Epidermal melanocyte (primary cell): Measurements from ENCODE around the gene HS2ST1.
"Not testable (repeated sequence)": the region's sequence is repeated elsewhere in the genome, so short reads cannot be mapped to it uniquely, and the experiment has no call there.

ENCODE experiments used
- DNase-seq: peaks from one replicate; pipeline ENCODE4 v3.0.0; 2011; ENCODE audit warnings: low spot score; ENCODE audit not compliant: insufficient read length

The HS2ST1 gene

DNA sequence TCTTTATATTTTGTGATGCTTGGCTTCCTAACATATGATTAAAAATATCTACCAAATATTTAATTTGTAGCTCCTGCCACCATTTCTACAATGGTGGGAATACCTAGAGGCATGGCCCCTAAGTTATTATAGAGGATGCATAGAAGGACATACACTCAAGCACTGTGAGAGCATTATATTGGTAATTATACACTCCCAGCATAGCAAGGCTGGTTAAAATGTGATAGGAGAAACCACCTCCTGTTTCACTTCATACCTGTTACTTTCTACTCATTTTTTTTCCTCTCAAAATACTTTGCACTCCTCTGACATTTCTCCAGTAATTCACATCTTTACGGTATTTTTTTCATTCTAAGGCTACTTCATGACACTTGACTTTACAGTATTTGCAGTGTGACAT is 92.9 kb downstream of the HS2ST1 start:
- DNase-seq, result no peak

DNA sequence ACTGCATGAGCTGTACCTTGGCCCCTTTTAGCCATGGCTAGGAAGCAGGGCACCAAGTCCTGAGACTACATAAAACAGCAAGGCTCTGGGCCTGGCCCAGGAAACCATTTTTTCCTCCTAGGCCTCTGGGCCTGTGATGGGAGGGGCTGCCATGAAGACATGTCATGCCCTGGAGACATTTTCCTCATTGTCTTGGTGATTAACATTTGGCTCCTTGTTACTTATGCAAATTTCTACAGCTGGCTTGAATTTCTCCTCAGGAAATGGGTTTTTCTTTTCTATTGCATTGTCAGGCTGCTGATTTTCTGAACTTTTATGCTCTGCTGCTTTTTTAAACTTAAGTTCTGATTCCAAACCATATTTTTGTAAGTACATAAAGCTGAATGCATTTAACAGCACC is 99.0 kb downstream of the HS2ST1 start:
- DNase-seq, result not testable (repeated sequence)

DNA sequence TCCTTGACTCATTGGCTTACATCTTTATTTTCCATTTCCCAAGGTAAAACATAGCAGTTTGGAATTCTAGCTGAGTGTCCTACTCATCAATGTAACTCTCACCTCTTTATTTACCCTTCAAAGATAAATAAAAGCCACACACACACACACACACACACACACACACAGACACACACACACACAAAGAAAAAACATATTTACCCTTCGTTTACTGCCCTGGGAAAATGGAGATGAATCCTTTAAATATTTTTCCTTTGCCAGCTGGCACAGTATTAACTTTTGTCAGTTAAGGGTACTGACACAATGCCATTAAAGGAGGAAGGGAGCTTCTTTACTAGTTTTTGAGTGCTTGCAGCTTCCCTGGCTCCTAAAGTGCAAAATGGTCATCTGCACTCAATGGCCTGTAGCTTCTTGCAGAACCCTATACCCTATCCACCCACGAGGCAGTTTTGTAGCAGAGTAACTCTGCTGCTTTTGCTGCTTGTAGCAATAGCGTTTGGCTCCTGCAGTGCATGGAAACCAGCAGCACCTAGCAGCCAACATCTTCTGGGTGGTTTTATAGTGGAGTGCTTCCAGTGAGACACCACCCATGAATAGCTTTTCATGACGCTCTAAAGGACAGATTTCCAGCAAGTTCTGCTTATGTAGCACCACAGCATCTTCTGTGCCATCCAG is 103.7 kb downstream of the HS2ST1 start:
- no peak for DNase-seq

DNA sequence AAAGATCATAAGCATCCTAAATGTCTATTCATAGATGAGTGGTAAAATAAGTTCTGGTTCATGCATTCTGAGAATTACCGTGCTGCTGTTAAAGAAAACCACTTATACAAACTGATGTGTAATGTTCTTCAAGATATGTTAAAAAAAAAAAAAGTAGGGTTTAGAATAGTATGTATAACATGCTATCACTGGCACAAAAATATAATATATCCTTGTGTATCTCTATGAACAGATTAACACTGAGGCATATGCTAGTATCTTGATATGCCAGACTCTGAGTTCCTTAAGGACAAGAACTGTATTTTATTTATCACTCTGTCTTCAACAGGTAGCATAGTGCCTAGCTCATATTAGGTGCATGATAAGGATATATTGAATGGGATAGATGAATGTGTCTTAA is 108.9 kb downstream of the HS2ST1 start:
- DNase-seq, result no peak

DNA sequence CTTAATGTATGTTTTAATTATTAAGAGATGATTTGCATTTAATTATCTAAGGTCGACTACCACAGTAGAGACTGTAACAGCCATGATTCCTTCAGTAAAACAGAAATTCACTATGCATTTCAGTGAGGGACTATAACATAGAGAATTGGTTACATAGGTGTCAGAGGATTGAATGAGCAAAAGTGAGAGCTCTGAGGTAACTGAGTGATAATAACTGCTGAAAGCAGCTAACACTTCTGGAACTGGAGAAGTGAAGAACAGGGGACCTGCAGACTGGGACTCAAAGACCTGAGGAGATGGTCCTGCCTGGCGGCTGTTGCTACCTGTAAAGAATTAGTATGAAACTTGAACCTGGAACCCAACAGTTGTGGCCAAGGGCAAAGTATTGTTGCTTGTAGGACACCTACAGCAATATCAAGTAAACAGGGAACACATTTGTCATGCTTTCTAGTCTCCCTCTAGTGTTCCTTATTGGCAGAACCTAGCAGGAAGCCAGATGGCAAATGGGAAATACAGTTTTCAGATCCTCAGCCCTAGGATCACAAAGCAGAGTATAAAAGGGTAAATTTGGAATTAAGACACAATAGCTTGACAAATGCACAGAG is 110.6 kb downstream of the HS2ST1 start:
- DNase-seq, result no peak

DNA sequence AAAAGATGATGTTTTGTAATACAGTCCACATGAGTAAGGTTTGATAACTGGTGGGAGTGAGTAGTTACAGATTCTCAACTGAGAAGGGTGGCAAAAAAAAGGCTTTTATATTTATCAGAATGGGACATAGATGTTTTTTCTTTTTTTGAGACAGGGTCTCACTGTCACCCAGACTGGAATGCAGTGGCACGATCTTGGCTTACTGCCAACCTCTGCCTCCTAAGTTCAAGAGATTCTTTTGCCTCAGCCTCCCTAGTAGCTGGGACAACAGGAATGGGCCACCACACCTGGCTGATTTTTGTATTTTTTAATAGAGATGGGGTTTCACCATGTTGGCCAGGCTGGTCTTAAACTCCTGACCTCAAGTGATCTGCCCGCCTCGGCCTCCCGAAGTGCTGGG is 113.1 kb downstream of the HS2ST1 start:
- not testable (repeated sequence) for DNase-seq

DNA sequence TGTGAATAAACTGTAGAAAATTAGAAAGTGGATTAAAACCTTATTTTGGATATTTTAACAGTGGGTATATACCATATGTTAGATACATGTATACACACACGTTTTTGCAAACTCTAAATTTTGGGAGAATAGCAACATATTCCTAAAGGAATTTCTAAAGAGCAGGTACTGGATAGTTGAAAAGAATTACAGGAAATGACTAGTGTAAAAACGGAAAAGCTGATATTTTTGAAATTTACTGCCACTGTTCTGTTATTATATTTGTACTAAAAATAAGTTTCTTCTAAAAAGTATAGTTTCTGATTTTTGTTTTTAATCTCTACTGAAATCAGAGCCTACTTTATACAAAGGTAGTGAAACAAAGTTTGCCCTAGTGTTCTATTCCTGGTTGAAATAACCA is 114.1 kb downstream of the HS2ST1 start:
- no peak for DNase-seq

DNA sequence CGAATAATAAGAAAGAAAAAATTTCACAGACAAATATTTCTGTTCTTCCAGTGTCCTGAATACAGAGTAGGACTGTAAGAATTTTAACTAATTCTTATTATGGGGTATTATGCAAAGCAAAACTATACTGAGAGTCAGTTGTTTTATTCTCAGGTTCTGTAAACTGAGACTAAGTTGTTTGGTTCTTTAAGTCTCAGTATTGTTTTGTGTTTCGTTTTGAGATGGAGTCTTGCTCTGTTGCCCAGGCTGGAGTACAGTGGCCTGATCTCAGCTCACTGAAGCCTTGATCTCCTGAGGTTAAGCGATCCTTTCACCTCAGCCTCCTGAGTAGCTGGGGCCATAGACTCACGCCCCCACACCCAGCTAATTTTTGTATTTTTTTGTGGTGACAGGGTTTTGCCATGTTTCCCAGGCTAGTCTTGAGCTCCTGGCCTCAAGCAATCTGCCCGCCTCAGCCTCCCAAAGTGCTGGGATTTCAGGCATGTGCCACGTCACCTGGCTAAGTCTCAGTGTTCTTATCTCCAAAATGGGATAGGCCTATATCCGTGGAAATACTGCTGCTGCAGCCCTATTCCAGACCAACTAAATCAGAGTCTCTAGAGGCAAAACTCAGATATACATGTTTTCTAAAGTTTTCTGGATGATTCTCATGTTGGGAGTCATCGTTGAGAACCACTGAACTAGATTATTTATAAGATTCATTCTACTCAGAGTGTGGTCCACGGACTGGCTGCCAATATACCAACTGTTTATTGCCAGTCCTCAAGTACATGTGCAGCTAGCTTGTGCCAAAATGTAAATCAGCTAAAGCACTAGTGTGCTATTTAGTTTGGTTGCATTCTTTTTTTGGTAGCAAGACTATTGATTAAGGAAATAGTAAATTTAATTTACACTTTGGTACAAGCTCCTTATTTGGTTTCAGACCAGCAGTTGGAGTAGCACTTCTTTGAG is 116.6 kb downstream of the HS2ST1 start:
- no peak for DNase-seq

DNA sequence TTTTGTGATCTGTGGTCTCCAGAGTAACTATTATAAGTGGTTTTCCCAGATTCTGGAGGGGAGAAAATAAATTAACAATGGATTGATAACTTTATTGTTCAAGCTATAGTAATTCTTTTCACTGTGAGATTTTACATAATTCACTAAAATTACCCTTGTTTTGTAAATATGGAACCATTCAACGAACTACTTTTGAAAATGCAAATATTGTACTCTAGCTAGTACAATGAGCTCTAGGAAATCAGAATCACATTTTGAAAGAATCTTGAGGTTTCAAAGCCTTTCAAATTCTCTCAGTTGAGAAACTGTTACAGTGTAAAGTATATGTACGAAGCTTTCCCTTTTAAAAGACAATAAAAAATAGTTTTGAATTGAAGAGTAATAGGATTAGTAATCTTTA is 119.9 kb downstream of the HS2ST1 start:
- DNase-seq, result no peak

DNA sequence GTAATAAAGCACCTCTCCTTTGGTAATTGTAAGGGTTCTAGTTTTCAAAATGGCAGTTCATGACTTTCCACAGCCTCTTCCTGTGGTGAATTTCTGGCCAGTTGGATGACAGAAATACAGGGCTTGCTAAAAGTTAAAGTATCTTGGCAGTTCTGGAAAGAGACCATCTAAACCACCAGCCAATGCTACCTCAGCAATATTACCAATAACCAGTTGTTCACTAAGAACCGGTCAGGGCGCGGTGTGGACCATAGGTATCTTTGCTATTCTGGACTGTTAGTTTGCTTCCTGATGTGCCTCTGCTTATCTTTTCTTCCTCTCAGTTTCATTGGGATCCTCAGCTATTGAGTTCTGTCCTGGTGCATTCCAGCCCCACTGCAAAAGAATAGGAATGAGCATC is 124.7 kb downstream of the HS2ST1 start:
- DNase-seq, result no peak

DNA sequence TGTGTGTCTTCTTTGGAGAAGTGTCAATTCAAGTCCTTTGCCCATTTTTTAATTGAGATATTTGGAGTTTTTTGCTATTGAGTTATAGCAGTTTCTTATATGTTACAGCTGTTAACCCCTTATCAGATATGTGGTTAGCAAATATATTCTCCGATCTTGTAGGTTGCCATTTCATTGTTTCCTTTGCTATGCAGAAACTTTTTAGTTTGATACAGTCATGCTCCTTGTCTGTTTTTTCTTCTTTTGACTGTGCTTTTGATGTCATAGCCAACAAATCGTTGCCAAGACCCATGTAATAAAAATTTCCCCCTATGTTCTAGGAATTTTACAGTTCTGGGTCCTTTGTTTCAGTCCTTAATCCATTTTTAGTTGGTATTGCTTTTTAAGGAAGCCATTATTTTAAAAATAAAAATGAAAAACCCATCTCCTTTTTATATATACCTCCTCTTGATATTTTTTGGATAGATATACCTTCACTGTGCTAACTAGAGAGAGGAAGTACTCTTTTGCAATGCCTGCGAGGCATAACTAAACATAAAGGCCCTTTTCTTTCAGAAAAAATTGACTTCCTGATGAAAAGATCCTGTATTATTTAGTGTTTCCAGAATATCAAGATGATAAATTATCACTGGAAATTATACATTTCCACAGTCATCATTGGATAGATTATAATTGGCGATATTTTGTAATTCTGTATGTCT is 127.8 kb downstream of the HS2ST1 start:
- DNase-seq, result no peak

DNA sequence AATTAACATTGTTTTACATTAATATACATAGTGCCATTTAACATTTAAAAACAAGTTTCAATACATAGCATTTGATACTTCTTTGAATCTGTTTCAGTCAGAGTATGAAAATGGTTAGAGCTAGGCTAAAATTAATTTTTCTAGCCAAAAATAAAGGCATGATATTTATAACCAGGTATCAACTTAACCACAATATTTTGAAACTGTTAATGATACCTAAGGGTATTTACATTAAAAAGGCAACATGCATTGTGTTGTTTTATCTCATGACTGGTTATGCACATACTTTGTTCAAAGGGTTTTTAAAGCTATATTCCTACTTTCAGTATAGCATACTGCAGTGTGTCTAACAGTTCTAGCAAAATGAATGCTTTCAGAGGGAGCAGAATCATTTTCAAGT is 130.0 kb downstream of the HS2ST1 start:
- no peak for DNase-seq

DNA sequence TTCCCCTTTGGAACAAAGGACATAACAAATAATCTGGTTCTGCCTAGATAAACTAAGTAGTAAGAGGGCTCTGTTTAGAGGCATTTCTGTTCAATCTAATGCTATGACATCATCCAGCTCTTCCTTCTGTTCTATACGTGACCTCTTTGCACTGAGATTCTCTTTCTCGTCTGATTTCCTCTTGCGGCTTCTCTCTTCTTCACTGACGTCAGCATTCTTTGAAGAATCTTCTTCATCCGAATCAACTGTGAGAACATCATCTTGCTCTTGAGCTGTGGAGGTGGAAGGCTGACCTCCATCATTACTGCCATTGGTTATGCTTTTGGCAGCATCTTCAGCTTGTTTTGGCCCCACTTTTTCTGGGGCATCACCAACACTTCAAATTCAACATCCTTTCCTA is 130.4 kb downstream of the HS2ST1 start:
- DNase-seq, result no peak

DNA sequence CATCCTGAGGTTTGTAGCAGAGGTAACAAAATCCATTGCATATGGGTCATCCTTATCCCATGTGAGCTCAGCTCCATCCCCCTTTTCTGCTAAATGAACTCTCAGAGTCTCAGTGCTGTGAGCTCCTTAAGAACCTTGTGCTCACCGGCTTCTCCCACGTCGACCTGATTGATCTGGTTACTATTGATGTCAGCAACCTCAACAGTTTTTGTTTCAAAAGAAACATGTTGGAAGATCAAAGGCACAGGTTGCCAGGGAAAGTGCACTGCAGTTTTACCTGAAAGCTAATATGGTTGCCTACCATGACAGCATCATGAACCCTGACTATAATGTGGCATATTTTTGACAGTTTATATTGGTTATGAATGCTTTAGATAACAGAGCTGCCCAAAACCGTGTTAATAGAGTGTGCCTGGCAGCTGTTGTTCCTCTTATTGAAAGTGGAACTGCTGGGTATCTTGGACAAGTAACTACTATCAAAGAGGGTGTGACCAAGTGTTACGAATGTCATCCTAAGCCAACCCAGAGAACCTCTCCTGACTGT is 131.4 kb downstream of the HS2ST1 start:
- DNase-seq, result no peak

DNA sequence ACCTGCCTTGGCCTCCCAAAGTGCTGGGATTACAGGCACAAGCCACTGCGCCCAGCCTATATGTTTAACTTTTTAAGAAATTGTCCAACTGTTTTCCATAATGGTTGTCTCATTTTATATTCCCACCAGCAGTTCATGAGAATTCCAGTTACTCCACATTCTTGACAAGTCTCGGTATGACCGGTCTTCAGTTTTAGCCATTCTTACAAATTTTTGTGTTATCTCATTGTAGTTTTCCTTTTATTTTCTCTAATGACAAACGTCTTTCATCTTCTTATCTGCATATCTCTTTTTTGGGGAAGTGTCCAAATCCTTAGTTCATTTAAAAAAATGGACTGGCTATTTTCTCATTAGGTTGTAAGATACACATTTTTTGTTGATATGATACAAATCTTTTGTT is 132.5 kb downstream of the HS2ST1 start:
- no peak for DNase-seq

DNA sequence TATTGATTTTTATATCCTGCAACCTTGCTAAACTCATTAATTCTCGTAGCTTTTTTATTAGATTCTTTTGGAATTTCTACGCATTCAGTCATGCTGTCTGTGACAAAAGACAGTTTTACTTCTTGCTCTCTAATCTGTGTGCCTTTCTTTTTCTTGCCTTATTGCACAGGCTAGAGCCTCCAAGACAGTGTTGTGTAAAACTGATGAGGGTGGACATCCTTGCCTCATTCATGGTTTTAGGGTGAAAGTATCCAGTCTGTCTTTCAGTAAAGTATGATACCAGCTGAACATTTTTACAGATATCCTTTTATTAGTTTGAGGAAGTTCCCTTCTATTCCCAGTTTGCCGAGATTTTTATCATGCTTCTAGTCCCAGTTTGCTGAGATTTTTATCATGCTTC is 133.8 kb downstream of the HS2ST1 start:
- no peak for DNase-seq

DNA sequence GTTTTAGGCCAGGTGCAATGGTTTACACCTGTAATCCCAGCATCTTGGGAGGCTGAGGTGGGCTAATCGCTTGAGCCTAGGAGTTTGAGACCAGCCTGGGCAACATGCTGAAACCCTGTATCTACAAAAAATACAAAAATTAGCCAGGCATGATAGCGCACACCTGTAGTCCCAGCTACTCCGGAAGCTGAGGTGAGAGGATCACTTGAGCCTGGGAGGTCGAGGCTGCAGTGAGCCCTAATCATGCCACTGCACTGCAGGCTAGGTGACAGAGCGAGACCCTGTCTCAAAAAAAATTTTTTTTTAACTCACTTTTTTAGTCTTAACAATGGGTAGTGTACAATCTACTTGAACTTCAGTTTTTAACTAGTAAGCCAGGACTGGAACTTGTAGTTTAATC is 137.5 kb downstream of the HS2ST1 start:
- DNase-seq, result no peak

DNA sequence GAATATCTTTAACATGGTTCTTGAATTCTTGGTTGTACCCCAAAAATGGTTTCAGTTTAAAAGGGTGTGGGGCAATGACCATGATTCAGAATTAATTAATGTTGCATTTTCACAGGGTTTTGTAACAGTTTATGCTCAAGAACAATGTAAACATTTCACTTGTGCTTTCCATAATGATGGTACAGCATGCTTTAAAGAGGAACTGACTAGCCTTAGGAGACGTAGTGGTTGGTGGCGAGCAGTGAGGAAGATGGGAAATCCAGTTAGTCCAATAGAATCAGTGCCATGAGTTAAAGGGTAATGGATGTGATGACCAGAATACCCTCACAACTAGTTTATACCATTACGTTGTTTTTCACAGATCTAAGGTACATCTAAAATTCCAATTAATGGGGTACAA is 138.0 kb downstream of the HS2ST1 start:
- no peak for DNase-seq

DNA sequence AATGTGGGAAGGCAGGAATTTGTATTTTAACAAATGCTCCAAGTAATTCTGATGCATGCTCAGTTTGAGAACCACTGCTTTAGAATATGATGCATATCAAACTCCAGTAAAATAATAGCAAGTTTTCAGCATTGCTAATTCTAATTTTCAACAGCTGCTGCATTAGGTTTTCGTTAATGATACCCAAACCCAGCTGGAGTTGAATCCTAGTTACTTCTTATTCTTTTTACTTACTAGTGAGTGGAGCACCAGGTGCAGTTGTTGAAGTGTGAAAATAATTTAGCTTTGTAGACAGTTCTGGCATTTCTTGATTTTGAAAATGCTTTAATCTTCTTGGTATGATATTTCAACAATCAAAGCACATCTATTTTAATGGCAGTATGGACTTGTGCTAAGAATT is 138.5 kb downstream of the HS2ST1 start:
- no peak for DNase-seq

DNA sequence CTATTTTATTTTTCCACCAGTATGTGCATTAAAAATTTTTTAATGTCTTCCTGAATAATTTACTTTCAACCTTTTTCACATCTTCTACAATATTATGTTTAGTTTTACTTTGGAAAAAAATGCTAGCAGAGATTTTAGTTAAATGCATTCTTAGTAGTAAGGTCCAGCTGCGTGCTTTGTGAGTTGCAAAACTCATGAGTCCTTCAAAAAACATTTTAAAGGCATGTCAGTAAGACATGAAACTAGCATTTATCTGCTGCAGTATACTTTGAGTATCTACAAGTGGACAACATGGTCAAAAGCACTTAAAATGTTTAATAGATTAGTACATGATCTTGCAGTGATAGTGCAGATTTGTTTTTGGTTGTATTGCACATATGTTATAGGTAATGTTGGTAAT is 139.0 kb downstream of the HS2ST1 start:
- DNase-seq, result no peak

DNA sequence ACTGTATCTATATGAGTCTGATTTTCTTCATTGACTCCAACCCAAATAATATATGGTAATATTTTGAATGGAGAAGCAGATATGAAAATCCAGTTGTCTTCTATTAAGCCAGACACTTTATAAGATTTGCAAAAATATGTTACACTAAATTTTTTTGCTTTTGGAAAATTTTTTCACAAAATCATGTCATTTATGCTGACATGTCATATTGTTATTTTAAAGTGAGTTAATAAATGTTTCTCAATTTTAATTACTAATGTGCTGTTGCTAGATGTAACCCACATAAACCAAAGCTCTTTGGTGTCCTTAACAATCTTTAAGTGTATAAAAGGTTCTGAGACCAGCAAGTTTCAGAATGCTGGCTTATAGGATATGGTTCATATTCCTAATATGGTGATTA is 142.5 kb downstream of the HS2ST1 start:
- DNase-seq, result no peak

DNA sequence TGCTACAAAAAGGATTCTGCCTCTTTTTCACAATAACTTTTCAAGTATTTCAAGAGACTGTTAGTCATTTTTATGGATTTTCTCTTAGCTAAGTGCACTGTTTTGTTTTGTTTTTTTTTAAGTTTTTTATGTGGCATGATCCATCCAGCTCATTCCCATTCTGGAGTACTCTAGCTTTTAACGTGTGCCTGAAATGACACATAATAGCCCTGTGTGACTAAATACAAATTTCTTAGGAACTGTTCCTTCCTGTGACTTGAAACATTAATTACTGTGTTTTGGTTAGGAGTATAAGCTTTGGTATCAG is 143.9 kb downstream of the HS2ST1 start:
- no peak for DNase-seq
